CD14-positive monocyte (primary cell): ENCODE results near the gene TMEM132D. TPM values are rescaled to one million over a fixed set of nuclear protein-coding genes. Genes with fewer than 3 reads are reported as not detected.

Source experiments
- DNase-seq, 3 donors: peaks; one replicate each; pipeline ENCODE4 v3.0.0-alpha.2; 2011 to 2022
- H2AFZ ChIP-seq: 2 replicates; pipeline ENCODE4 v1.6.0; 2012; ENCODE audit warnings: mild to moderate bottlenecking, low read depth, low read length, inconsistent platforms; ENCODE audit not compliant: insufficient read depth, poor library complexity, severe bottlenecking
- H3K27ac ChIP-seq, 2 donors: 1 replicate in 1 of 2; 2 replicates in 1 of 2; pipeline ENCODE4 v1.5.1; 2012 to 2013; ENCODE audit warnings: low read length in 2 of 2, control low read depth in 1 of 2, inconsistent platforms in 1 of 2, low read depth in 1 of 2, mild to moderate bottlenecking in 1 of 2
- H3K27me3 ChIP-seq, 2 donors: one replicate each; pipeline versions ENCODE4 v1.6.0 to v1.6.1; 2011 to 2013; ENCODE audit warnings: low read length in 2 of 2; ENCODE audit not compliant: control insufficient read depth in 2 of 2, insufficient read depth in 2 of 2
- H3K36me3 ChIP-seq, 2 donors: replicated peaks in 1 of 2; 1 replicate in 1 of 2; 2 replicates in 1 of 2; pipeline versions ENCODE4 v1.5.1 to v1.6.1; 2012 to 2013; ENCODE audit warnings: low read length in 2 of 2, control low read depth in 1 of 2, inconsistent platforms in 1 of 2, mild to moderate bottlenecking in 1 of 2; ENCODE audit not compliant: insufficient read depth in 2 of 2, control insufficient read depth in 1 of 2
- H3K4me1 ChIP-seq, 2 donors: 1 replicate in 1 of 2; 2 replicates in 1 of 2; pipeline versions ENCODE4 v1.5.1 to v1.6.1; 2012 to 2013; ENCODE audit warnings: low read length in 2 of 2, control low read depth in 1 of 2, inconsistent platforms in 1 of 2, mild to moderate bottlenecking in 1 of 2, moderate library complexity in 1 of 2; ENCODE audit not compliant: insufficient read depth in 2 of 2, control insufficient read depth in 1 of 2
- H3K4me2 ChIP-seq: replicated peaks from 2 replicates; pipeline ENCODE3; 2012; ENCODE audit warnings: low read length, moderate library complexity, mild to moderate bottlenecking; ENCODE audit not compliant: poor library complexity, severe bottlenecking; ENCODE audit errors: extremely low read depth
- H3K4me3 ChIP-seq, 3 experiments: fragments of 200-600 bp in 1 of 3; sonication (generic) in 1 of 3; replicated peaks in 1 of 3; 1 replicate in 2 of 3; 2 replicates in 1 of 3; pipeline ENCODE4 v1.5.1; 2011 to 2013; ENCODE audit warnings: low read length in 3 of 3, mild to moderate bottlenecking in 3 of 3, control low read depth in 2 of 3, low read depth in 2 of 3, inconsistent platforms in 1 of 3, moderate library complexity in 1 of 3
- H3K79me2 ChIP-seq: 2 replicates; pipeline ENCODE4 v1.6.0; 2012; ENCODE audit warnings: mild to moderate bottlenecking, control low read depth, inconsistent platforms, low read length, moderate library complexity; ENCODE audit not compliant: insufficient read depth
- H3K9ac ChIP-seq: 2 replicates; pipeline ENCODE4 v1.6.0; 2017; ENCODE audit warnings: low read length, mild to moderate bottlenecking; ENCODE audit not compliant: insufficient read depth, poor library complexity, severe bottlenecking
- H3K9me3 ChIP-seq, 2 donors: replicated peaks in 1 of 2; 1 replicate in 1 of 2; 2 replicates in 1 of 2; pipeline versions ENCODE4 v1.5.1 to v1.6.1; 2012 to 2013; ENCODE audit warnings: low read length in 2 of 2, control low read depth in 1 of 2; ENCODE audit not compliant: control insufficient read depth in 1 of 2, insufficient read depth in 1 of 2
- H4K20me1 ChIP-seq: 2 replicates; pipeline ENCODE4 v1.6.0; 2012; ENCODE audit warnings: mild to moderate bottlenecking, low read length, control low read depth, moderate library complexity; ENCODE audit not compliant: insufficient read depth
- H3K27ac Mint-ChIP-seq, 7 donors: one replicate each; pipeline ENCODE4 v1.8.0; 2020; ENCODE audit warnings: mild to moderate bottlenecking in 7 of 7, mixed read lengths in 7 of 7, moderate library complexity in 6 of 7, inconsistent platforms in 2 of 7
- H3K27me3 Mint-ChIP-seq, 3 donors: one replicate each; pipeline ENCODE4 v1.8.0; 2021 to 2022; ENCODE audit warnings: low read depth in 3 of 3, mild to moderate bottlenecking in 3 of 3, mixed read lengths in 3 of 3, moderate library complexity in 3 of 3, inconsistent platforms in 1 of 3
- H3K36me3 Mint-ChIP-seq, 2 donors: one replicate each; pipeline ENCODE4 v1.8.0; 2020; ENCODE audit warnings: mixed read lengths in 2 of 2, inconsistent platforms in 1 of 2, mild to moderate bottlenecking in 1 of 2
- H3K4me1 Mint-ChIP-seq: one replicate; pipeline ENCODE4 v1.8.0; 2020; ENCODE audit warnings: mild to moderate bottlenecking, mixed read lengths
- H3K4me3 Mint-ChIP-seq, 2 donors: one replicate each; pipeline ENCODE4 v1.8.0; 2020; ENCODE audit warnings: mild to moderate bottlenecking in 2 of 2, mixed read lengths in 2 of 2, moderate library complexity in 1 of 2
- H3K9me3 Mint-ChIP-seq, 7 donors: one replicate each; pipeline ENCODE4 v1.8.0; 2020 to 2022; ENCODE audit warnings: mixed read lengths in 7 of 7, mild to moderate bottlenecking in 6 of 7, moderate library complexity in 6 of 7, inconsistent platforms in 2 of 7
- CTCF ChIP-seq: fragments of 200-600 bp; IDR thresholded peaks from one replicate; pipeline ENCODE4 v1.8.0; 2022; ENCODE audit warnings: antibody characterized with exemption, mild to moderate bottlenecking
- WGBS: methylation state at CpG from one replicate; pipeline ENCODE4 v1.1.5; 2013; ENCODE audit warnings: missing lambda C conversion rate; ENCODE audit not compliant: insufficient coverage; 5-methylcytosine and 5-hydroxymethylcytosine counted together
- intact Hi-C, 2 donors: fragments of 100-400 bp; cut with micrococcal nuclease; formaldehyde crosslinking; loops; one replicate each; pipeline versions ENCODE4 v1.15.0 to v1.15.1; 2023
- polyA plus RNA-seq, 3 donors: library from polyadenylated mRNA; depleted of rRNA in 1 of 3; unstranded in 2 of 3; stranded (reverse) in 1 of 3; fragments of 300-500 nt in 2 of 3; fragments of >200 nt in 1 of 3; fragmentation: Illumina TruSeq in 2 of 3; gene quantifications; 1 replicate in 2 of 3; 2 replicates in 1 of 3; pipeline ENCODE4 v1.2.3, GENCODE V29; 2012 to 2021

Gene TMEM132D
- polyA plus RNA-seq, 3 donors, result 0.04 TPM; not detected in 2

- Mint-ChIP-seq H3K27me3 (peaks cover 0 to 4% (median 2%) of the 10 kb centered on the region in 3 donors), H3K27ac (no peak overlapping the region), H3K4me3 (no peak overlapping the region), H3K9me3 (peaks cover 0 to 21% (median 10%) of the 10 kb centered on the region in 7 donors), H3K4me1 (no peaks in the 10 kb centered on the region), H3K36me3 (no peaks in the 10 kb centered on the region)
- H2AFZ ChIP-seq, result no peak overlapping the region
- H3K4me1 ChIP-seq, result no peaks in the 10 kb centered on the region
- H3K27ac ChIP-seq, result no peak overlapping the region
- no peak overlapping the region for H3K9ac ChIP-seq
- no peak overlapping the region for H3K4me2 ChIP-seq
- no peak overlapping the region for H3K4me3 ChIP-seq
- TF ChIP-seq CTCF, result no peak
- no peaks in the 10 kb centered on the region for H3K36me3 ChIP-seq
- no peaks in the 10 kb centered on the region for H4K20me1 ChIP-seq
- no peak for DNase-seq
- WGBS, result 97% methylated on average over 5 of the region's 10 CpGs
- no peaks in the 10 kb centered on the region for H3K79me2 ChIP-seq
- intact Hi-C loops, result no loop called here
- no peaks in the 10 kb centered on the region for H3K27me3 ChIP-seq
- peaks cover 13 to 18% of the 10 kb centered on the region in 2 donors for H3K9me3 ChIP-seq
These were observed 421.9 kb downstream of the TMEM132D start for GRCh38 chr12:129481921-129482320.

- Histone ChIP-seq H3K79me2 (no peaks in the 10 kb centered on the region), H3K36me3 (no peaks in the 10 kb centered on the region), H4K20me1 (no peaks in the 10 kb centered on the region), H3K4me1 (no peaks in the 10 kb centered on the region), H3K27me3 (no peaks in the 10 kb centered on the region), H3K27ac (no peak overlapping the region), H3K9ac (no peak overlapping the region), H3K4me3 (no peak overlapping the region), H3K4me2 (no peak overlapping the region), H2AFZ (no peak overlapping the region), H3K9me3 (peaks cover 10 to 11% of the 10 kb centered on the region in 2 donors)
- Mint-ChIP-seq H3K4me3 (no peak overlapping the region), H3K27ac (no peak overlapping the region), H3K27me3 (peaks cover 0 to 2% (median 1%) of the 10 kb centered on the region in 3 donors), H3K9me3 (peaks cover 0 to 28% (median 6%) of the 10 kb centered on the region in 7 donors), H3K36me3 (no peaks in the 10 kb centered on the region), H3K4me1 (no peaks in the 10 kb centered on the region)
- intact Hi-C loops, result no loop called here
- 93% methylated on average over 3 of the region's 5 CpGs for WGBS
- no peak for DNase-seq
- TF ChIP-seq CTCF, result no peak
These were observed 433.6 kb downstream of the TMEM132D start for GRCh38 chr12:129470196-129470595.
